ENCODE data around the gene KDELR1. TPM values are rescaled to one million over a fixed set of nuclear protein-coding genes. Genes with fewer than 3 reads are reported as not detected.

The KDELR1 gene
- total and polyA plus RNA-seq, 2 of the 13 experiments (the other 11 are each of a cell fraction or from before 2014, with no cell fraction given), result 134 to 185 TPM

GRCh38 chr19:48363500-48363809 lies 27.9 kb downstream of the KDELR1 start (continued):
- TF ChIP-seq ZNF607 (CRISPR knock-in tag; IDR thresholded peaks at IDR 0.05; ENCODE audit: borderline replicate concordance) (peak; percentile 64; the same call in 1 of the 2 replicates), ZNF441 (CRISPR knock-in tag; IDR thresholded peaks at IDR 0.05; ENCODE audit: borderline replicate concordance) (peak; percentile 50; the same call in 1 of the 2 replicates), BCL6 (CRISPR knock-in tag; IDR thresholded peaks at IDR 0.05) (no peak), ZC3H4 (CRISPR knock-in tag; IDR thresholded peaks at IDR 0.05; ENCODE audit: borderline replicate concordance) (peak; percentile 71; the same call in 1 of the 2 replicates), ZNF629 (CRISPR knock-in tag; conservative IDR thresholded peaks at IDR 0.05) (peak; percentile 43; the same call in 1 of the 2 replicates), KAT2B (IDR thresholded peaks at IDR 0.05; ENCODE audit: borderline replicate concordance, low read depth, low read length) (no peak), ZNF251 (CRISPR knock-in tag; IDR thresholded peaks at IDR 0.05) (no peak), SP4 (CRISPR knock-in tag; IDR thresholded peaks at IDR 0.05) (no peak), FOXP1 (IDR thresholded peaks at IDR 0.05) (no peak), FOXP1 (CRISPR knock-in tag; IDR thresholded peaks at IDR 0.05) (no peak), HMGA1 (CRISPR knock-in tag; conservative IDR thresholded peaks at IDR 0.05) (no peak), ZBTB7A (CRISPR knock-in tag; IDR thresholded peaks at IDR 0.05) (0 out of 2 replicates have a peak, but pooled peaks have one; percentile 48), SMYD3 (CRISPR knock-in tag; IDR thresholded peaks at IDR 0.05) (no peak), ZSCAN20 (CRISPR knock-in tag; IDR thresholded peaks at IDR 0.05; ENCODE audit: borderline replicate concordance) (0 out of 2 replicates have a peak, but pooled peaks have one; percentile 21), ZNF10 (CRISPR knock-in tag; IDR thresholded peaks at IDR 0.05; ENCODE audit: borderline replicate concordance, low read depth) (no peak), NCOA1 (CRISPR knock-in tag; IDR thresholded peaks at IDR 0.05) (peak; percentile 75), ZMYM3 (CRISPR knock-in tag; IDR thresholded peaks at IDR 0.05) (no peak; the same call in 1 of the 2 replicates), ZNF20 (CRISPR knock-in tag; IDR thresholded peaks at IDR 0.05) (0 out of 2 replicates have a peak, but pooled peaks have one; percentile 19)
- TF ChIP-seq, protein P1, sequence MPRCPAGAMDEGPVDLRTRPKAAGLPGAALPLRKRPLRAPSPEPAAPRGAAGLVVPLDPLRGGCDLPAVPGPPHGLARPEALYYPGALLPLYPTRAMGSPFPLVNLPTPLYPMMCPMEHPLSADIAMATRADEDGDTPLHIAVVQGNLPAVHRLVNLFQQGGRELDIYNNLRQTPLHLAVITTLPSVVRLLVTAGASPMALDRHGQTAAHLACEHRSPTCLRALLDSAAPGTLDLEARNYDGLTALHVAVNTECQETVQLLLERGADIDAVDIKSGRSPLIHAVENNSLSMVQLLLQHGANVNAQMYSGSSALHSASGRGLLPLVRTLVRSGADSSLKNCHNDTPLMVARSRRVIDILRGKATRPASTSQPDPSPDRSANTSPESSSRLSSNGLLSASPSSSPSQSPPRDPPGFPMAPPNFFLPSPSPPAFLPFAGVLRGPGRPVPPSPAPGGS (CRISPR knock-in tag; IDR thresholded peaks at IDR 0.05), result 0 out of 2 replicates have a peak, but pooled peaks have one; percentile 15
- TF ChIP-seq, protein P2, sequence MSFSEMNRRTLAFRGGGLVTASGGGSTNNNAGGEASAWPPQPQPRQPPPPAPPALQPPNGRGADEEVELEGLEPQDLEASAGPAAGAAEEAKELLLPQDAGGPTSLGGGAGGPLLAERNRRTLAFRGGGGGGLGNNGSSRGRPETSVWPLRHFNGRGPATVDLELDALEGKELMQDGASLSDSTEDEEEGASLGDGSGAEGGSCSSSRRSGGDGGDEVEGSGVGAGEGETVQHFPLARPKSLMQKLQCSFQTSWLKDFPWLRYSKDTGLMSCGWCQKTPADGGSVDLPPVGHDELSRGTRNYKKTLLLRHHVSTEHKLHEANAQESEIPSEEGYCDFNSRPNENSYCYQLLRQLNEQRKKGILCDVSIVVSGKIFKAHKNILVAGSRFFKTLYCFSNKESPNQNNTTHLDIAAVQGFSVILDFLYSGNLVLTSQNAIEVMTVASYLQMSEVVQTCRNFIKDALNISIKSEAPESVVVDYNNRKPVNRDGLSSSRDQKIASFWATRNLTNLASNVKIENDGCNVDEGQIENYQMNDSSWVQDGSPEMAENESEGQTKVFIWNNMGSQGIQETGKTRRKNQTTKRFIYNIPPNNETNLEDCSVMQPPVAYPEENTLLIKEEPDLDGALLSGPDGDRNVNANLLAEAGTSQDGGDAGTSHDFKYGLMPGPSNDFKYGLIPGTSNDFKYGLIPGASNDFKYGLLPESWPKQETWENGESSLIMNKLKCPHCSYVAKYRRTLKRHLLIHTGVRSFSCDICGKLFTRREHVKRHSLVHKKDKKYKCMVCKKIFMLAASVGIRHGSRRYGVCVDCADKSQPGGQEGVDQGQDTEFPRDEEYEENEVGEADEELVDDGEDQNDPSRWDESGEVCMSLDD (CRISPR knock-in tag; IDR thresholded peaks at IDR 0.05; ENCODE audit: borderline replicate concordance), result peak; percentile 22; the same call in 1 of the 2 replicates
- TF ChIP-seq, protein P3, sequence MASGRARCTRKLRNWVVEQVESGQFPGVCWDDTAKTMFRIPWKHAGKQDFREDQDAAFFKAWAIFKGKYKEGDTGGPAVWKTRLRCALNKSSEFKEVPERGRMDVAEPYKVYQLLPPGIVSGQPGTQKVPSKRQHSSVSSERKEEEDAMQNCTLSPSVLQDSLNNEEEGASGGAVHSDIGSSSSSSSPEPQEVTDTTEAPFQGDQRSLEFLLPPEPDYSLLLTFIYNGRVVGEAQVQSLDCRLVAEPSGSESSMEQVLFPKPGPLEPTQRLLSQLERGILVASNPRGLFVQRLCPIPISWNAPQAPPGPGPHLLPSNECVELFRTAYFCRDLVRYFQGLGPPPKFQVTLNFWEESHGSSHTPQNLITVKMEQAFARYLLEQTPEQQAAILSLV (CRISPR knock-in tag; IDR thresholded peaks at IDR 0.05; ENCODE audit: borderline replicate concordance), result no peak
- TF ChIP-seq, protein P4, sequence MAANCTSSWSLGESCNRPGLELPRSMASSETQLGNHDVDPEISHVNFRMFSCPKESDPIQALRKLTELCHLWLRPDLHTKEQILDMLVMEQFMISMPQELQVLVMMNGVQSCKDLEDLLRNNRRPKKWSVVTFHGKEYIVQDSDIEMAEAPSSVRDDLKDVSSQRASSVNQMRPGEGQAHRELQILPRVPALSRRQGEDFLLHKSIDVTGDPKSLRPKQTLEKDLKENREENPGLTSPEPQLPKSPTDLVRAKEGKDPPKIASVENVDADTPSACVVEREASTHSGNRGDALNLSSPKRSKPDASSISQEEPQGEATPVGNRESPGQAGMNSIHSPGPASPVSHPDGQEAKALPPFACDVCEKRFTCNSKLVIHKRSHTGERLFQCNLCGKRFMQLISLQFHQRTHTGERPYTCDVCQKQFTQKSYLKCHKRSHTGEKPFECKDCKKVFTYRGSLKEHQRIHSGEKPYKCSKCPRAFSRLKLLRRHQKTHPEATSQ (CRISPR knock-in tag; IDR thresholded peaks at IDR 0.05; ENCODE audit: borderline replicate concordance), result no peak

Data from HepG2 (cell line).